Measurements from ENCODE around the gene MRPL27.

DNA sequence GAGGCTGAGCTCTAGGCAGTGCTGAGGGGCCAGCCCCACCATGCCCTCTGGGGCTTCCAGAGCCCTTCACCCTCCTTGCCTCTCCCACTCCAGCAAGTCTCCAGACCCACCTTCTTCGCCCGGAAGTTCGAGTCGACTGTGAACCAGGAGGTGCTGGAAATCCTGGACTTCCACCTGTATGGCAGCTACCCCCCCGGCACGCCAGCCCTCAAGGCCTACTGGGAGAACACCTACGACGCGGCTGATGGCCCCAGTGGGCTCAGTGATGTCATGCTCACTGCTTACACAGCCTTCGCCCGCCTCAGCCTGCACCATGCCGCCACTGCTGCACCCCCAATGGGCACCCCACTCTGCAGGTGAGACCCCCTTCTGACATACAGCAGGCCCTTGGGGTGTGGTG is 16.6 kb downstream of the MRPL27 start:
- no peak for TF ChIP-seq POLR2A (IDR thresholded peaks at IDR 0.05)
- TF ChIP-seq, protein P1, sequence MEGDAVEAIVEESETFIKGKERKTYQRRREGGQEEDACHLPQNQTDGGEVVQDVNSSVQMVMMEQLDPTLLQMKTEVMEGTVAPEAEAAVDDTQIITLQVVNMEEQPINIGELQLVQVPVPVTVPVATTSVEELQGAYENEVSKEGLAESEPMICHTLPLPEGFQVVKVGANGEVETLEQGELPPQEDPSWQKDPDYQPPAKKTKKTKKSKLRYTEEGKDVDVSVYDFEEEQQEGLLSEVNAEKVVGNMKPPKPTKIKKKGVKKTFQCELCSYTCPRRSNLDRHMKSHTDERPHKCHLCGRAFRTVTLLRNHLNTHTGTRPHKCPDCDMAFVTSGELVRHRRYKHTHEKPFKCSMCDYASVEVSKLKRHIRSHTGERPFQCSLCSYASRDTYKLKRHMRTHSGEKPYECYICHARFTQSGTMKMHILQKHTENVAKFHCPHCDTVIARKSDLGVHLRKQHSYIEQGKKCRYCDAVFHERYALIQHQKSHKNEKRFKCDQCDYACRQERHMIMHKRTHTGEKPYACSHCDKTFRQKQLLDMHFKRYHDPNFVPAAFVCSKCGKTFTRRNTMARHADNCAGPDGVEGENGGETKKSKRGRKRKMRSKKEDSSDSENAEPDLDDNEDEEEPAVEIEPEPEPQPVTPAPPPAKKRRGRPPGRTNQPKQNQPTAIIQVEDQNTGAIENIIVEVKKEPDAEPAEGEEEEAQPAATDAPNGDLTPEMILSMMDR (IDR thresholded peaks at IDR 0.05): no peak
